ENCODE measurements around the gene RSPH3. TPM values are rescaled to one million over a fixed set of nuclear protein-coding genes. Genes with fewer than 3 reads are reported as not detected.
"Not testable (repeated sequence)": the region's sequence is repeated elsewhere in the genome, so short reads cannot be mapped to it uniquely, and the experiment has no call there.

RSPH3 gene
- total RNA-seq, 1 experiment from 2014 or later = 3.0 TPM

GRCh38 chr6:158996856-158997255 lies 3.1 kb downstream of the RSPH3 start:
- Histone ChIP-seq H3K36me3 (ENCODE audit: control insufficient read depth, insufficient read depth, low read length) (no peaks in the 10 kb centered on the region), H3K4me1 (peaks cover 5% of the 10 kb centered on the region; the same call in 1 of the 2 replicates), H3K27me3 (replicated peaks; ENCODE audit: control insufficient read depth, insufficient read depth, low read length) (no peaks in the 10 kb centered on the region), H3K9me3 (no peaks in the 10 kb centered on the region), H3K4me3 (ENCODE audit: low read depth, low read length) (no peak overlapping the region)
- H3K4me1 Mint-ChIP-seq (ENCODE audit: low read depth, unreplicated experiment) = peaks cover 6% of the 10 kb centered on the region
- no peak for TF ChIP-seq CTCF (IDR thresholded peaks at IDR 0.05; ENCODE audit: insufficient read depth in 1 of 2, low read depth in 1 of 2, low read length in 1 of 2, severe bottlenecking in 1 of 2, unreplicated experiment in 1 of 2)
- no peaks in the 10 kb centered on the region for H3K27me3 Mint-ChIP-seq (ENCODE audit: insufficient read depth, unreplicated experiment)
- no peak overlapping the region for H3K27ac Mint-ChIP-seq (ENCODE audit: unreplicated experiment)
- peaks cover 6% of the 10 kb centered on the region for H3K36me3 Mint-ChIP-seq (ENCODE audit: insufficient read depth, unreplicated experiment)
- CTCF ChIA-PET = no interaction called here
- no peak overlapping the region for H3K4me3 Mint-ChIP-seq (ENCODE audit: unreplicated experiment)
- POLR2A ChIA-PET = no interaction called here
- no TSS peak for BruUV-seq (replicated peaks)
- intact Hi-C loops (cut with micrococcal nuclease; ENCODE audit: unreplicated experiment) = no loop called here
- no peaks in the 10 kb centered on the region for H3K9me3 Mint-ChIP-seq (ENCODE audit: unreplicated experiment)
- DNase-seq = no peak

GRCh38 chr6:158993639-158994038 lies 6.4 kb downstream of the RSPH3 start:
- BruUV-seq (replicated peaks) = no TSS peak
- H3K4me1 Mint-ChIP-seq (ENCODE audit: low read depth, unreplicated experiment) = peaks cover 6% of the 10 kb centered on the region
- H3K4me1 ChIP-seq = no peaks in the 10 kb centered on the region
- H3K4me3 ChIP-seq (ENCODE audit: low read depth, low read length) = no peak overlapping the region
- H3K36me3 Mint-ChIP-seq (ENCODE audit: insufficient read depth, unreplicated experiment) = no peaks in the 10 kb centered on the region
- no peaks in the 10 kb centered on the region for H3K27me3 ChIP-seq (replicated peaks; ENCODE audit: control insufficient read depth, insufficient read depth, low read length)
- no peak for DNase-seq
- POLR2A ChIA-PET = no interaction called here
- no peaks in the 10 kb centered on the region for H3K27me3 Mint-ChIP-seq (ENCODE audit: insufficient read depth, unreplicated experiment)
- no peak for TF ChIP-seq CTCF (IDR thresholded peaks at IDR 0.05; ENCODE audit: insufficient read depth in 1 of 2, low read depth in 1 of 2, low read length in 1 of 2, severe bottlenecking in 1 of 2, unreplicated experiment in 1 of 2)
- intact Hi-C loops (cut with micrococcal nuclease; ENCODE audit: unreplicated experiment) = no loop called here
- peaks cover 4% of the 10 kb centered on the region; the same call in 1 of the 2 replicates for H3K9me3 ChIP-seq
- no peak overlapping the region for H3K27ac Mint-ChIP-seq (ENCODE audit: unreplicated experiment)
- H3K9me3 Mint-ChIP-seq (ENCODE audit: unreplicated experiment) = peaks cover 3% of the 10 kb centered on the region
- no peaks in the 10 kb centered on the region for H3K36me3 ChIP-seq (ENCODE audit: control insufficient read depth, insufficient read depth, low read length)
- H3K4me3 Mint-ChIP-seq (ENCODE audit: unreplicated experiment) = no peak overlapping the region
- CTCF ChIA-PET = no interaction called here

GRCh38 chr6:158991017-158991723 lies 8.8 kb downstream of the RSPH3 start:
- POLR2A ChIA-PET = no interaction called here
- Mint-ChIP-seq H3K36me3 (ENCODE audit: insufficient read depth, unreplicated experiment) (no peaks in the 10 kb centered on the region), H3K27me3 (ENCODE audit: insufficient read depth, unreplicated experiment) (no peaks in the 10 kb centered on the region), H3K4me1 (ENCODE audit: low read depth, unreplicated experiment) (peaks cover 6% of the 10 kb centered on the region), H3K27ac (ENCODE audit: unreplicated experiment) (no peak overlapping the region), H3K4me3 (ENCODE audit: unreplicated experiment) (no peak overlapping the region), H3K9me3 (ENCODE audit: unreplicated experiment) (peaks cover 10% of the 10 kb centered on the region)
- TF ChIP-seq CTCF (IDR thresholded peaks at IDR 0.05; ENCODE audit: insufficient read depth in 1 of 2, low read depth in 1 of 2, low read length in 1 of 2, severe bottlenecking in 1 of 2, unreplicated experiment in 1 of 2) = no peak
- intact Hi-C loops (cut with micrococcal nuclease; ENCODE audit: unreplicated experiment) = no loop called here
- CTCF ChIA-PET = no interaction called here
- H3K4me1 ChIP-seq = no peaks in the 10 kb centered on the region
- peaks cover 5% of the 10 kb centered on the region; the same call in 1 of the 2 replicates for H3K9me3 ChIP-seq
- no TSS peak for BruUV-seq (replicated peaks)
- no peak overlapping the region for H3K4me3 ChIP-seq (ENCODE audit: low read depth, low read length)
- no peaks in the 10 kb centered on the region for H3K36me3 ChIP-seq (ENCODE audit: control insufficient read depth, insufficient read depth, low read length)
- DNase-seq = no peak
- H3K27me3 ChIP-seq (replicated peaks; ENCODE audit: control insufficient read depth, insufficient read depth, low read length) = no peaks in the 10 kb centered on the region

GRCh38 chr6:158989711-158990110 lies 10.3 kb downstream of the RSPH3 start:
- CTCF ChIA-PET; intact Hi-C loops (cut with micrococcal nuclease; ENCODE audit: unreplicated experiment): not testable (repeated sequence)

More at GRCh38 chr6:158989711-158990110, 10.3 kb downstream of the RSPH3 start:
- H3K27ac Mint-ChIP-seq (ENCODE audit: unreplicated experiment); H3K36me3 Mint-ChIP-seq (ENCODE audit: insufficient read depth, unreplicated experiment); H3K4me1 Mint-ChIP-seq (ENCODE audit: low read depth, unreplicated experiment); H3K27me3 ChIP-seq (replicated peaks; ENCODE audit: control insufficient read depth, insufficient read depth, low read length); POLR2A ChIA-PET; H3K36me3 ChIP-seq (ENCODE audit: control insufficient read depth, insufficient read depth, low read length); H3K9me3 ChIP-seq; H3K9me3 Mint-ChIP-seq (ENCODE audit: unreplicated experiment); H3K4me1 ChIP-seq; H3K4me3 ChIP-seq (ENCODE audit: low read depth, low read length); H3K4me3 Mint-ChIP-seq (ENCODE audit: unreplicated experiment); DNase-seq; BruUV-seq (replicated peaks); H3K27me3 Mint-ChIP-seq (ENCODE audit: insufficient read depth, unreplicated experiment): not testable (repeated sequence)
